ENCODE results near the gene PTH. TPM values are rescaled to one million over a fixed set of nuclear protein-coding genes. Genes with fewer than 3 reads are reported as not detected.

Gene PTH
- total RNA-seq, 4 donors from 2014 or later: not detected

DNA sequence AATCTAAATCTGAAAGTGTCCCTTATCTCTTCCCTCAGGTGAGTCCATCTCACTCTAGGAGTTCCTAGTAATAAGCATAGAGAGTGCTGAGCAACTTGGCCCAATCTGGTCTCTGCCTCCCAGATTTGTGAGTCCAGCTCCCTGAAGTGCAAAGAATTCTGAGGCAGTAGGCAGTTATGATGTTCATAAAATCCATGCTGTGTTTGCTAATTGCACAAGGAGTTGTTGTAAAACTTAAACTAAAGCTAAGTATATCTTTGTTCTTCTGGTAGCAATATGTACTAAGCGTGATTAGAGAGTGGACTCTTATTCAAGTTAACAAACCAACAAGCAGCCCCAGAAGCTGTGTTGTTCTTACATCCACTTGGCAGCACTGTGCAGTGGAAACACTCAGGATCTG lies 7.6 kb upstream of the PTH start:
- H3K36me3 ChIP-seq: no peaks in the 10 kb centered on the region
- TF ChIP-seq, protein P1, sequence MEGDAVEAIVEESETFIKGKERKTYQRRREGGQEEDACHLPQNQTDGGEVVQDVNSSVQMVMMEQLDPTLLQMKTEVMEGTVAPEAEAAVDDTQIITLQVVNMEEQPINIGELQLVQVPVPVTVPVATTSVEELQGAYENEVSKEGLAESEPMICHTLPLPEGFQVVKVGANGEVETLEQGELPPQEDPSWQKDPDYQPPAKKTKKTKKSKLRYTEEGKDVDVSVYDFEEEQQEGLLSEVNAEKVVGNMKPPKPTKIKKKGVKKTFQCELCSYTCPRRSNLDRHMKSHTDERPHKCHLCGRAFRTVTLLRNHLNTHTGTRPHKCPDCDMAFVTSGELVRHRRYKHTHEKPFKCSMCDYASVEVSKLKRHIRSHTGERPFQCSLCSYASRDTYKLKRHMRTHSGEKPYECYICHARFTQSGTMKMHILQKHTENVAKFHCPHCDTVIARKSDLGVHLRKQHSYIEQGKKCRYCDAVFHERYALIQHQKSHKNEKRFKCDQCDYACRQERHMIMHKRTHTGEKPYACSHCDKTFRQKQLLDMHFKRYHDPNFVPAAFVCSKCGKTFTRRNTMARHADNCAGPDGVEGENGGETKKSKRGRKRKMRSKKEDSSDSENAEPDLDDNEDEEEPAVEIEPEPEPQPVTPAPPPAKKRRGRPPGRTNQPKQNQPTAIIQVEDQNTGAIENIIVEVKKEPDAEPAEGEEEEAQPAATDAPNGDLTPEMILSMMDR (IDR thresholded peaks at IDR 0.05): no peak
- TF ChIP-seq POLR2AphosphoS5 (IDR thresholded peaks at IDR 0.05) (no peak), POLR2A (IDR thresholded peaks at IDR 0.05) (no peak), EP300 (IDR thresholded peaks at IDR 0.05) (no peak)
- DNase-seq (ENCODE audit: low spot score in 2 of 2): no peak
- H3K27me3 ChIP-seq: peaks cover 2% of the 10 kb centered on the region
- 92% methylated on average over 1 of the region's 1 CpG for WGBS
- H3K4me1 ChIP-seq: no peaks in the 10 kb centered on the region
- H3K4me3 ChIP-seq: no peak overlapping the region
- no peaks in the 10 kb centered on the region for H3K9me3 ChIP-seq
- H3K27ac ChIP-seq: no peak overlapping the region

DNA sequence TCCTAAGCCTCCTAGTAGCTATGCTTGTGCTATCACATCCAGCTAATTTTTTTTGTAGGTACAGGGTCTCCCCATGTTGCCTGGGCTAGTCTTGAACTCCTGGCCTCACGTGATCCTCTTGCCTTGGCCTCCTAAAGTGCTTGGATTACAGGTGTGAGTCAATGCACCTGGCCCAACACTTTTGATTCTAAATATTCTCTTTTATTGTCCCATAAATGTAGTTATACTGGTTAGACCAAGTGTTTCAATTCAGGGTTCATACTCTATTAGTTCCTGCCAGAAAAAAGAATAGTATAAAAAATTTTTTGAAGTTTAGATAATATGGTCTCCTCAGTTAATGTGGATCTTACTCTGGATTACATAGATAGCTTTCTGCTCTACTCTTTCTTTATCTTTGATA lies 6.7 kb upstream of the PTH start:
- no peak for DNase-seq (ENCODE audit: low spot score in 2 of 2)
- Histone ChIP-seq H3K4me1 (no peaks in the 10 kb centered on the region), H3K9me3 (no peaks in the 10 kb centered on the region), H3K27me3 (peaks cover 2% of the 10 kb centered on the region), H3K4me3 (no peak overlapping the region), H3K36me3 (no peaks in the 10 kb centered on the region), H3K27ac (no peak overlapping the region)
- no peak for TF ChIP-seq EP300 (IDR thresholded peaks at IDR 0.05)
- TF ChIP-seq, protein P1 (IDR thresholded peaks at IDR 0.05): no peak
- TF ChIP-seq POLR2A (IDR thresholded peaks at IDR 0.05): no peak
- no peak for TF ChIP-seq POLR2AphosphoS5 (IDR thresholded peaks at IDR 0.05)
- 78% methylated on average over 1 of the region's 1 CpG for WGBS

DNA sequence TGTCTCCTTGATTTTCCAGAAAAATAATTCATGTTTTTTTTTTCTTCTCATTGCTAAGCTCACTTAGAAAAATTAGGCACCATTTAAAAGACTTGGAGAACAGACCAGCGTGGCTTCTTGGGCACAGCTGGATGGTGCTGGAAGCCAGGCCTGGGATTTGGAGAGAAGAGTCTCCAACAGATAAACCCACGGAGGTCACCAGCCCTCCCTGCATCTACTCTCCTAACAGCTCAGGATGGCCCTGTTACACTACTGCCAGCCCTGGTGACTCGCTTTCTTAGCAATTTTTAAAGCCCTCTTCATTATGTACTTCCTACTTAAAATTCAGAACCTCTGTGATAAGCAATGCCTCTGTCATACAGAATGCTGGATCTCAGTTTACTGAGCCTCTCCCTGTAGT lies 1.7 kb downstream of the PTH start:
- Histone ChIP-seq H3K4me1 (no peaks in the 10 kb centered on the region), H3K9me3 (no peaks in the 10 kb centered on the region), H3K27ac (no peak overlapping the region), H3K36me3 (no peaks in the 10 kb centered on the region), H3K4me3 (no peak overlapping the region), H3K27me3 (no peaks in the 10 kb centered on the region)
- TF ChIP-seq POLR2A (IDR thresholded peaks at IDR 0.05) (no peak), POLR2AphosphoS5 (IDR thresholded peaks at IDR 0.05) (no peak), EP300 (IDR thresholded peaks at IDR 0.05) (no peak)
- TF ChIP-seq, protein P1 (IDR thresholded peaks at IDR 0.05): no peak
- DNase-seq (ENCODE audit: low spot score in 2 of 2): no peak
- WGBS: 61% methylated on average over 3 of the region's 3 CpGs

DNA sequence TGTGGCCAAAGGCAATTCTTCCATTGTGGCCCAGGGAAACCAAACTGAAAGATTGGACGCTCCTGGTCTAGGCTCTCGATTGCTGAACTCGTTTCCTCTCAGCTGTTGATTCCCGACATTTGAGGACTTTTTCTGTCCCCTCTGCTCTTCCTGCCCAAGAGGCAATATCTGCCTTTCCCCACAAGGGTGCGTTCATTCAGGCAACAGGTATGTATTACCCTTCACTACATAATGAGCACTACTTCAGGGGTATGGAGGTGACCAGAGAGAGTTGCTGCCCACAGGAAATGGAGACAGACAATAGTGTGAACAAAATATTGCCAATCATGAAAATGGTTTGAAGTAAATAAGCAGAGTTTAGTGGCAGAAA lies 8.2 kb downstream of the PTH start:
- Histone ChIP-seq H3K27ac (no peak overlapping the region), H3K9me3 (no peaks in the 10 kb centered on the region), H3K4me3 (no peak overlapping the region), H3K27me3 (peaks cover 3% of the 10 kb centered on the region), H3K36me3 (no peaks in the 10 kb centered on the region), H3K4me1 (no peaks in the 10 kb centered on the region)
- TF ChIP-seq POLR2AphosphoS5 (IDR thresholded peaks at IDR 0.05) (no peak), POLR2A (IDR thresholded peaks at IDR 0.05) (no peak), EP300 (IDR thresholded peaks at IDR 0.05) (no peak)
- TF ChIP-seq, protein P1 (IDR thresholded peaks at IDR 0.05): no peak
- DNase-seq (ENCODE audit: low spot score in 2 of 2): no peak
- WGBS: 71% methylated on average over 5 of the region's 5 CpGs

DNA sequence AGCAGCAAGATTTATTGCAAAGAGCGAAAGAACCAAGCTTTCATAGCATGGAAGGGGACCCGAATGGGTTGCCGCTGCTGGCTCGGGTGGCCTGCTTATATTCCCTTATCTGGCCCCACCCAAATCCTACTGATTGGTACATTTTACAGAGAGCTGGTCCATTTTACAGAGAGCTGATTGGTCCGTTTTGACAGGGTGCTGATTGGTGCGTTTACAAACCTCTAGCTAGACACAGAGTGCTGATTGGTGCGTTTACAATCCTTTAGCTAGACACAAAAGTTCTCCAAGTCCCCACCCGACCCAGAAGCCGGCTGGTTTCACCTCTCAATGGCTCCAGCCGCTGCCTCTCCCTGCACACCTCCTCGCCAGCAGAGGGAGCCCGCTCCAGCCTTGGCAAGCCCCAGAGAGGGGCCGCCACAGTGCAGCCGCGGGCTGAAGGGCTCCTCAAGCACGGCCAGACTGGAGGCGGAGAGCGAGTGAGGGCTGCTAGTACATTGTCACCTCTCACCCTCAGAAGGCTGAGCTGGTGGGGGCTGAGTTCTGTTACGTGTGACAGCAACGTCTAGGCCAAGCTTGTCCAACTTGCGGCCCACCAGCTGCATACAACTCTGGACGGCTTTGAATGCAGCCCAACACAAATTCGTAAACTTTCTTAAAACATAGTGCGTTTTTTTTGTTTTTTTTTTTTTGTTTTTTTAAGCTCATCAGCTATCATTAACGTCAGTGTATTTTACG lies 8.7 kb downstream of the PTH start:
- peaks cover 3% of the 10 kb centered on the region for H3K27me3 ChIP-seq
- H3K9me3 ChIP-seq: no peaks in the 10 kb centered on the region
- no peak overlapping the region for H3K4me3 ChIP-seq
- H3K27ac ChIP-seq: no peak overlapping the region
- no peak for TF ChIP-seq EP300 (IDR thresholded peaks at IDR 0.05)
- no peak for TF ChIP-seq POLR2A (IDR thresholded peaks at IDR 0.05)
- TF ChIP-seq POLR2AphosphoS5 (IDR thresholded peaks at IDR 0.05): no peak
- TF ChIP-seq, protein P1 (IDR thresholded peaks at IDR 0.05): peak in 1 of 2 donors; percentile 12
- no peak for DNase-seq (ENCODE audit: low spot score in 2 of 2)
- 67% methylated on average over 25 of the region's 26 CpGs for WGBS
- no peaks in the 10 kb centered on the region for H3K4me1 ChIP-seq
- no peaks in the 10 kb centered on the region for H3K36me3 ChIP-seq

All from suprapubic skin (tissue), 4 donors.